Activated CD4-positive, alpha-beta T cell treated with anti-CD3 and anti-CD28 coated beads, Interleukin-2, Interleukin-6, amounts not matched to agents 100 ng/mL and 50 ng/mL, durations not matched to agents 16 hours and 8 hours (primary cell): ENCODE data around the gene KLF13.
A peak's percentile ranks its signal among the peaks of the same experiment; 100 is the strongest.

ENCODE experiments used
- DNase-seq: peaks from one replicate; pipeline ENCODE4 v3.0.0-alpha.2; 2020

Gene KLF13

DNA sequence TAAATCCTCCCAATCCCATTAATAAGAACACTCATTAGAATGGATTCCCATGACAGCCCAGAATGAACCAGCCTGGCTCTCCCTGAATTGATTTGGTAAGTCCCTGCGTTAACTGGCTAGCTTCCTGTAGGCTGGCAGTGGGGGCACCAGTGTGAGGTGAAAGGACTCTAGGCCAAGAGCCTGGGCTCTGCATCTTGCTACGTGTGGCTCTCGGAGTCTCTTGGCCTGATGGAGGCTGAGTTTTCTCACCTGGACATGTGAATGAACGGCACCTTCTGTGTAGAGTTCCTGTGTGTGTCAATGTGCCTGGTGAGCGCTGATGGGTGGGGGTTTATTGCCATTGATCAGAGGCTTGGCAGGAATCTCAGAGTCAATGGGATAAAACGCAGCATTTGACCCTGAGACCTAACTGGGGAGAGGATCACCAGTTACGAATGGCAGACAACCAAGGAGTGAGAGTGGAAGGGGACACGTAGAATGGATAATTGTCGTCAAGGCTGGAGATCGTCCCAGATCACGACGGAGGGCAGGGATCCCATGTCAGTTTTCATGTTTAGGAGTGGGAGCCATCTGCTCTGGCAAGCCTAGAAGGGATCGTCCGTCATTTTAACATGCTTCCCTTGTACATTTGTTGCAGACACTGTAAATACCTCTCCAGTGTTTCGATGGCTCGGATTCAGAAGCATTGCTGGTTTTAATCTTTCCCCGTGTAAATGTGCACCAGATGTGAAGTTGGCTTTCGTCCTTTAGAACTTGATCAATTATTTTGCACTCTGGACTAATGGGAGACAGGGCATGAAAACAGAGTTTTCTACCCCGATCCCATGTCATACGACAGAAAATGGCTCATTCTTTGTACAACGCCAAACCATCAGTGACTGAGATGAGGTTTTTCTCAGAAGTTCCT, 9.0 kb upstream of the KLF13 start:
- DNase-seq: no peak

DNA sequence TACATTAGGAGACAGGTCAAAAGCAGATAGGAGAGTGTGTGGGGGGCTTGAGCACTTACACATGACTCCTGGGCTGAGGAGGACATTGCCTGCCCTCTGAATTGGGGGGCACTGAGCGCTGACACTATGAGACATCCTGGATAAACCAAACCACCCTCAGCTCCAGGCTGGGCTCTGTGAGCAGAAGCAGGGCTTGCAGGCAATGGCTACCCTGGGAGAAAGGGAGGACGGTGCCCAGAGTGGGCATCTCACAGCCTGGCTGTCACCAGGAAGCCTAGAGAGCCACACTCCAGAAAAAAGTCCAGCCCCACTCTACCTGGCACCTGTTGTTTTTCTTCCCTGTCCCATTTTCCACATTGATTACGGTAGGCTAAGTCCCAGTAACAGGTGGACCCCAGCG, 8.2 kb upstream of the KLF13 start:
- DNase-seq: no peak

- no peak for DNase-seq
These were observed 6.6 kb upstream of the KLF13 start for GRCh38 chr15:31320022-31320421.

DNA sequence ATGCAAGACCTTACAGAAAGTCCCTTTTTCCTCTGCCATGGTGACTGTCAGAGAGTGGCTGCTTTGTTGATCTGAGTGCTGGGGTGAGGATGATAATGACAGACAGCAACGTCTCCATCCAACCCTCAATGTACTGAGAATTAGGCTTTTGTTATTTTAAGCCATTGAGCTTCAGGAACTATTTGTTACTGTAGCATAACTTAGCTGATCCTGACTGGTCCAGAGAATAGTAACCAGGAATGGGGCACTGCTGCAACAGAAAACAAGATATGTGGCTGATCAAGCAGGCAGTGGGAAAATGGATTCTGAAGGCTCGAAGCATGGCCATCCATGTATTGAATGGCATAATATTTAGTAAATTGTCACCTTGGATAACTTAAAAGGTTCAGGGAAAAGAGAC, 5.2 kb upstream of the KLF13 start:
- no peak for DNase-seq

GRCh38 chr15:31322504-31322903, 4.1 kb upstream of the KLF13 start:
- no peak for DNase-seq

GRCh38 chr15:31323627-31324026, 3.0 kb upstream of the KLF13 start:
- no peak for DNase-seq

GRCh38 chr15:31324186-31324585, 2.4 kb upstream of the KLF13 start:
- DNase-seq: no peak

- DNase-seq: no peak
These were observed 1.6 kb upstream of the KLF13 start for GRCh38 chr15:31324806-31325594.

GRCh38 chr15:31325595-31326155, 960 bp upstream of the KLF13 start:
- peak; percentile 45 for DNase-seq

GRCh38 chr15:31326875-31327668, 437 bp downstream of the KLF13 start:
- DNase-seq: peak; percentile 68

DNA sequence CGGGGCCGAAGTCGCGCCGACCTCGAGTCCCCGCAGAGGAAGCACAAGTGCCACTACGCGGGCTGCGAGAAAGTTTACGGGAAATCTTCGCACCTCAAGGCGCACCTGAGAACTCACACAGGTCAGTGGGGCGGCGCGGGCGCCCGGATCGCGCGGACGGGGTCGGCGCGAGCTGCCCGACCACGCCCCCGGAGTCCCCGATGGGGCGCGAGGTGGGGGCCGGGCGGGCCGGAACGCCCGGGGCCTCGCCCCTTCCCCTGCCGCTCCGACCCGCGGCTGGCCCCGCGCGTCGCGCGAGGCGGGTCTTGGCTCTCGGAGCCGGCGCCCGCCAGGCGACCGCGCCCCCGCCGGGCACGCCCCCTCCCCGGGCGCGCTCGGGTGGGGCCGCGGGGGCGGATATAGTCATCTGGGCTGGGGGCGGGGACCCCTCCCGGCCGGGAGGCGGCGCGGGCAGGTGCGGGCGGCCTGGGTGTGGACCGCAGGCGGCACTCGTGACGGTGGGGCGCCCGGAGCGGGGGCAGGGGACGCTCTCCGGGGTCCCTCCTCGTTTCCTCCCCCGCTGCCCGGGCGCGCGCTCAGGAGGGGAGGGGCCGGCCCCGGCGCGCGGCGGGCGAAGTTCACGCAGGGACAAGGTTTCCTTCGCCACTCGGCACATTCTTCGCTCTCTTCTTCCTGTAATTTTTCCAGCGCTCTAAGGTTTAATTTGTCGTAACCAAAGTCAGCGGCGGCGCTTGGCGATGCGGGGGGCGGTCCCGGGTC, 1.2 kb downstream of the KLF13 start:
- DNase-seq: peak; percentile 73

- peak; percentile 75 for DNase-seq
These were observed 1.9 kb downstream of the KLF13 start for GRCh38 chr15:31328428-31328968.

- no peak for DNase-seq
These were observed 2.5 kb downstream of the KLF13 start for GRCh38 chr15:31328969-31329639.

- no peak for DNase-seq
These were observed 3.0 kb downstream of the KLF13 start for GRCh38 chr15:31329640-31330010.

- DNase-seq: no peak
These were observed 3.6 kb downstream of the KLF13 start for GRCh38 chr15:31330111-31330785.

DNA sequence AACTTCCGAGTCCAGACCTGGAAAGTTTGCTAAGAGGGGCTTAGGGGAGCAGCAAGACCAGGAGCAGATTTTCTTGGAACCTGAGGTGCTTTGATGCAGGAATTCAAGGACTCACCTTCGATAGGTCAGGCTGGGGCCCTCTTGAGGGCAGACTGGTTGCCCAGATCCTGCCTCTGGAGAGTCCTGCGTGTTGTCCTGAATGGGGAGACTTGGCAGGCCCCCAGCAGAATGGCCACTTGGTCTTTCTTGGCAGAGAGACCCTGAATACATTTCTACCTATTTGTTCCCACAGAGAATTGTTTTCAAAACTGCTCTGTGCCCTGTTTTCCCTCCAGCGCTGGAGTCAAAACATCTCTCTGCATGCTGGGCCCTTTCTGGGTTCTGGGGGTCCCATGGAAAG, 4.2 kb downstream of the KLF13 start:
- DNase-seq: no peak

DNA sequence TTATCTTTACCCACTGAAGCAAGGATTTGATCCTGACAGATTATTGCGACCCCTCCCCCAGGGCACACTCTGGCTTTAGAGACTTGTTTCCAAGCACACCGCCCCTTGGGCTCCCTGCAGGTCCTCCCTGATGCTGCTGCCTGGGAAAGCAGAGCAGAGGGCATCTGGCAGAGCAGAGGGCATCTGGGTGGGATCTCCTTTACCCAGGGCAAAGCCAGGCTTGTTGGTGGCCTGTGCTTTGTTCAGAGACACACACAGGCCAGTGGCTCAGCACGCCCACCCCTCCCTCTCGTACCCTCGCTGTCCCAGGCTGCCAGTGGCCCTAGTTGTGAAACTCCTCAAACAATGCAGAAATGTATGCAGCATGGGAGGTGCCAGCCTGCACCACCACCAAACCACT, 4.8 kb downstream of the KLF13 start:
- no peak for DNase-seq

DNA sequence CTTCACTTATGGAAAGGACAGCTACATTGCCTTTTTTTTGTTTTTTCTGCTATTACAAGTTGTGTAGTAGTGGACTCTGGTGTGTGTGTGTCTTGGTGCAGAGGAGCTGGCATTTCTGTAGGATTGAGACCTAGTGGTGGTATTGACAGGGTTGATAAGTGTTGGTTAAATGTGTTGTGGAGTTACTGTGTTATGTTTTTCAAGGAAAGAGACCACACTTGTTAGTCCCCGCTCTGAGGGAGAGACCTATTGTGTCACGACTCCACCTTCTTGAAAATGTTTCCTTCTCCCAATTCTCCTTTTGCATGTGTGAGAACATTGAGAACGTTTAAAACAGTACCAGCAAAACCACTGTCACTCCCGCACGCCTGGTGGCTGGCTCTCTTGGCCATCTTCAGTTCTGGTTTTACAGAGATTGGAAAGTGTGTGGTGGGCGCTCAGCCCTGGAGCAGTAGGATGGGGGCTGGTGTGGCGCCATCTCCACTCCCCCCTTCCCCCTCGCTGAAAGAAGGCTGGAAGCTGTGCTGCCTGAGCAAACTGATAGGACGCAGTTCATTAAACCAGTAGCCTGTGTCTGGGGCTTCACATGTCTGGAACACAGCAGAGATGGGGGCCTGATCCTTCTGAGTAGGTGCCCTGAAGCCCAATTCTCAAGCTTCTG, 5.5 kb downstream of the KLF13 start:
- no peak for DNase-seq

DNA sequence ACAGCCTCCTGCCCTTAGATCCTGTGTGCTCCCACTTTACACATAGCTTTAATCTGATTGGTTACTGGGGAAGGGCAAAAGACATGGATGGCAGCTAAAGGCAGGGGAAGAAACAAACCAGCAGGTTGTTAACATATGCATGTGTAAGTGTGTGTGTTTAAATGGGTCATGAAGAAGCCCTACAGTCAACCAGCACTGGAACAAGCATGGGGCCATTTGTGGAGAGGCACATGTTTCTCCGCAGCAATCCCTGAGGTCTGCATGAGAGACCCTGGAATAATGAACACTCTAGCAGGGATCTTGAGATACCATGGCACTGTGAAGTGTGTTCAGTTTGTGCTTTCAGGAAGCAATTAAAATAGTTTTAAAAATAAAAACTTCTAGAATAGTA, 6.0 kb downstream of the KLF13 start:
- DNase-seq: no peak

GRCh38 chr15:31333119-31333518, 6.5 kb downstream of the KLF13 start:
- DNase-seq: no peak
